Prostate gland (tissue), 2 donors: ENCODE results near the gene PODXL2. TPM values are rescaled to one million over a fixed set of nuclear protein-coding genes. Genes with fewer than 3 reads are reported as not detected.
"Not testable (repeated sequence)": the region's sequence is repeated elsewhere in the genome, so short reads cannot be mapped to it uniquely, and the experiment has no call there.

Experiments
- DNase-seq: peaks from one replicate; pipeline ENCODE4 v3.0.0-alpha.2; 2019; ENCODE audit warnings: low spot score
- H3K27ac ChIP-seq, 2 donors: fragments of 200-600 bp; sonication (generic); 2 replicates each; pipeline ENCODE4 v1.5.1; 2017 to 2019
- H3K27me3 ChIP-seq: fragments of 200-600 bp; sonication (generic); replicated peaks from 2 replicates; pipeline ENCODE4 v1.5.1; 2019; ENCODE audit not compliant: insufficient read depth
- H3K36me3 ChIP-seq, 2 donors: fragments of 200-600 bp; sonication (generic); 1 replicate in 1 of 2; 2 replicates in 1 of 2; pipeline versions ENCODE4 v1.5.1 to v1.8.1; 2017 to 2019
- H3K4me1 ChIP-seq: fragments of 200-600 bp; sonication (generic); replicated peaks from 2 replicates; pipeline ENCODE4 v1.5.1; 2019
- H3K4me3 ChIP-seq, 2 donors: fragments of 200-600 bp; sonication (generic); 2 replicates each; pipeline ENCODE4 v1.5.1; 2017 to 2019
- H3K9me3 ChIP-seq: fragments of 200-600 bp; sonication (generic); 2 replicates; pipeline ENCODE4 v1.5.1; 2017
- CTCF ChIP-seq, 4 experiments: fragments of 200-600 bp in 2 of 4; fragments of 450-650 bp in 2 of 4; sonication (generic) in 2 of 4; IDR thresholded peaks; 1 replicate in 3 of 4; 2 replicates in 1 of 4; pipeline ENCODE4 v1.5.1; 2016 to 2019; ENCODE audit warnings: antibody characterized with exemption in 4 of 4, mild to moderate bottlenecking in 2 of 4, moderate library complexity in 2 of 4
- POLR2A ChIP-seq: fragments of 450-650 bp; IDR thresholded peaks from one replicate; pipeline ENCODE4 v1.6.1; 2016; ENCODE audit warnings: antibody characterized with exemption, mild to moderate bottlenecking
- POLR2AphosphoS5 ChIP-seq: sonication (generic); formaldehyde crosslinking; IDR thresholded peaks from one replicate; pipeline ENCODE4 v1.6.1; 2017; ENCODE audit warnings: antibody characterized with exemption
- WGBS: methylation state at CpG from one replicate; pipeline ENCODE4 v1.1.5; 2018; 5-methylcytosine and 5-hydroxymethylcytosine counted together
- intact Hi-C: fragments of 100-400 bp; cut with DNase I; formaldehyde crosslinking; loops from one replicate; pipeline ENCODE4 v1.14.2; 2022
- total RNA-seq, 2 donors: library from RNA; depleted of rRNA; stranded (reverse); fragments of >200 nt; gene quantifications; one replicate each; pipeline ENCODE4 v1.1.0, GENCODE V29; 2016

PODXL2 gene
- total RNA-seq, 2 donors from 2014 or later = 63.9 to 73.7 TPM

GRCh38 chr3:127700406-127700805, 71.4 kb downstream of the PODXL2 start:
- no peak overlapping the region for H3K27ac ChIP-seq
- peaks cover 13% of the 10 kb centered on the region for H3K4me1 ChIP-seq
- no peak for DNase-seq
- 71% methylated on average over 5 of the region's 5 CpGs for WGBS
- H3K9me3 ChIP-seq = no peaks in the 10 kb centered on the region
- intact Hi-C loops = no loop called here
- no peak overlapping the region for H3K4me3 ChIP-seq
- no peaks in the 10 kb centered on the region for H3K27me3 ChIP-seq
- TF ChIP-seq POLR2AphosphoS5 = no peak
- TF ChIP-seq CTCF (IDR thresholded peaks at IDR 0.05) = no peak
- TF ChIP-seq POLR2A = no peak
- no peaks in the 10 kb centered on the region for H3K36me3 ChIP-seq

GRCh38 chr3:127701280-127701911, 72.4 kb downstream of the PODXL2 start:
- intact Hi-C loops = no loop called here
- no peak for DNase-seq

GRCh38 chr3:127702151-127702578, 73.2 kb downstream of the PODXL2 start:
- H3K36me3 ChIP-seq = no peaks in the 10 kb centered on the region

More at GRCh38 chr3:127701280-127701911, 72.4 kb downstream of the PODXL2 start:
- Histone ChIP-seq H3K27ac (no peak overlapping the region), H3K36me3 (no peaks in the 10 kb centered on the region), H3K27me3 (no peaks in the 10 kb centered on the region), H3K4me1 (peaks cover 13% of the 10 kb centered on the region), H3K4me3 (no peak overlapping the region), H3K9me3 (no peaks in the 10 kb centered on the region)
- 82% methylated on average over 11 of the region's 11 CpGs for WGBS
- no peak for TF ChIP-seq CTCF (IDR thresholded peaks at IDR 0.05)
- TF ChIP-seq POLR2A = no peak
- no peak for TF ChIP-seq POLR2AphosphoS5

GRCh38 chr3:127704840-127705239, 75.9 kb downstream of the PODXL2 start:
- H3K27ac ChIP-seq, intact Hi-C loops, H3K36me3 ChIP-seq, H3K4me1 ChIP-seq, H3K4me3 ChIP-seq, H3K9me3 ChIP-seq, DNase-seq, H3K27me3 ChIP-seq: not testable (repeated sequence)
- WGBS = 87% methylated on average over 4 of the region's 4 CpGs

More at GRCh38 chr3:127702151-127702578, 73.2 kb downstream of the PODXL2 start:
- H3K4me1 ChIP-seq = peaks cover 7% of the 10 kb centered on the region
- 85% methylated on average over 4 of the region's 4 CpGs for WGBS
- TF ChIP-seq POLR2AphosphoS5 = no peak
- no peak for TF ChIP-seq CTCF (IDR thresholded peaks at IDR 0.05)
- no peak for TF ChIP-seq POLR2A
- no peak overlapping the region for H3K27ac ChIP-seq
- no peak overlapping the region for H3K4me3 ChIP-seq
- no peaks in the 10 kb centered on the region for H3K9me3 ChIP-seq
- no peak for DNase-seq
- intact Hi-C loops = no loop called here
- no peaks in the 10 kb centered on the region for H3K27me3 ChIP-seq

GRCh38 chr3:127706312-127706711, 77.3 kb downstream of the PODXL2 start:
- H3K9me3 ChIP-seq = no peaks in the 10 kb centered on the region
- DNase-seq = no peak
- WGBS = 81% methylated on average over 7 of the region's 7 CpGs
- no peak overlapping the region for H3K4me3 ChIP-seq
- no peak overlapping the region for H3K27ac ChIP-seq
- TF ChIP-seq POLR2AphosphoS5 (no peak), CTCF (IDR thresholded peaks at IDR 0.05) (no peak), POLR2A (no peak)
- intact Hi-C loops = no loop called here
- H3K4me1 ChIP-seq = no peaks in the 10 kb centered on the region
- H3K36me3 ChIP-seq = no peaks in the 10 kb centered on the region
- H3K27me3 ChIP-seq = no peaks in the 10 kb centered on the region
